HG03045 (cell line): ENCODE results near the gene GALNT14.

Experiments
- ATAC-seq: cut with Tn5 transposase; IDR thresholded peaks from one replicate; pipeline ENCODE4 v1.9.1; 2021; ENCODE audit warnings: mild to moderate bottlenecking, moderate library complexity; ENCODE audit not compliant: unreplicated experiment

The GALNT14 gene

GRCh38 chr2:30950339-30950738 is 187.9 kb downstream of the GALNT14 start:
- ATAC-seq, result no peak

GRCh38 chr2:30949435-30949834 is 188.8 kb downstream of the GALNT14 start:
- no peak for ATAC-seq

- no peak for ATAC-seq
These were observed 189.4 kb downstream of the GALNT14 start for GRCh38 chr2:30948857-30949256.

GRCh38 chr2:30948130-30948529 is 190.1 kb downstream of the GALNT14 start:
- ATAC-seq, result no peak

- no peak for ATAC-seq
These were observed 190.6 kb downstream of the GALNT14 start for GRCh38 chr2:30947686-30948085.

GRCh38 chr2:30942419-30942818 is 195.8 kb downstream of the GALNT14 start:
- no peak for ATAC-seq

- ATAC-seq, result no peak
These were observed 197.4 kb downstream of the GALNT14 start for GRCh38 chr2:30940839-30941238.

GRCh38 chr2:30939364-30939763 is 198.9 kb downstream of the GALNT14 start:
- ATAC-seq, result no peak

- ATAC-seq, result no peak
These were observed 200.0 kb downstream of the GALNT14 start for GRCh38 chr2:30938196-30938595.

- ATAC-seq, result no peak
These were observed 201.3 kb downstream of the GALNT14 start for GRCh38 chr2:30936977-30937376.

GRCh38 chr2:30935795-30936194 is 202.4 kb downstream of the GALNT14 start:
- ATAC-seq, result no peak

GRCh38 chr2:30934066-30934465 is 204.2 kb downstream of the GALNT14 start:
- no peak for ATAC-seq

GRCh38 chr2:30933496-30933895 is 204.7 kb downstream of the GALNT14 start:
- no peak for ATAC-seq

- ATAC-seq, result no peak
These were observed 205.4 kb downstream of the GALNT14 start for GRCh38 chr2:30932870-30933269.

GRCh38 chr2:30931841-30932407 is 206.3 kb downstream of the GALNT14 start:
- ATAC-seq, result no peak

GRCh38 chr2:30930716-30931115 is 207.5 kb downstream of the GALNT14 start:
- no peak for ATAC-seq

- ATAC-seq, result no peak
These were observed 210.7 kb downstream of the GALNT14 start for GRCh38 chr2:30927465-30928075.

- ATAC-seq, result no peak
These were observed 211.6 kb downstream of the GALNT14 start for GRCh38 chr2:30926606-30927005.

GRCh38 chr2:30923623-30924022 is 214.6 kb downstream of the GALNT14 start:
- ATAC-seq, result no peak

GRCh38 chr2:30920511-30920910 is 217.7 kb downstream of the GALNT14 start:
- ATAC-seq, result no peak

- no peak for ATAC-seq
These were observed 222.8 kb downstream of the GALNT14 start for GRCh38 chr2:30915486-30915885.

GRCh38 chr2:30914456-30914855 is 223.8 kb downstream of the GALNT14 start:
- ATAC-seq, result no peak

- ATAC-seq, result no peak
These were observed 226.2 kb downstream of the GALNT14 start for GRCh38 chr2:30912056-30912455.
